Keratinocyte (primary cell): Measurements from ENCODE around the gene NF1. TPM values are rescaled to one million over a fixed set of nuclear protein-coding genes. Genes with fewer than 3 reads are reported as not detected.

Source experiments
- DNase-seq: peaks from one replicate; pipeline ENCODE4 v3.0.0-alpha.2; 2011; ENCODE audit warnings: low read depth, missing footprints, low spot score
- FAIRE-seq: peaks from 2 replicates; lab custom pipeline; 2011; peaks lifted over from hg19 to GRCh38; lab: Jason Lieb, UNC
- H2AFZ ChIP-seq: 2 replicates; pipeline ENCODE4 v1.6.0; 2012; ENCODE audit warnings: low read length, control low read depth, inconsistent platforms; ENCODE audit not compliant: control insufficient read depth
- H3K27ac ChIP-seq: 2 replicates; pipeline ENCODE4 v1.5.1; 2011; ENCODE audit warnings: low read length; ENCODE audit not compliant: control insufficient read depth, insufficient read depth
- H3K27me3 ChIP-seq: 3 replicates; pipeline ENCODE4 v1.6.0; 2011; ENCODE audit warnings: low read length; ENCODE audit not compliant: control insufficient read depth, insufficient read depth; ENCODE audit errors: extremely low read depth
- H3K36me3 ChIP-seq, 2 experiments: 2 replicates in 1 of 2; 3 replicates in 1 of 2; pipeline ENCODE4 v1.5.1; 2011; ENCODE audit warnings: low read length in 2 of 2, mild to moderate bottlenecking in 1 of 2; ENCODE audit not compliant: control insufficient read depth in 2 of 2, insufficient read depth in 2 of 2; ENCODE audit errors: extremely low read depth in 1 of 2
- H3K4me1 ChIP-seq: 3 replicates; pipeline ENCODE4 v1.5.1; 2011; ENCODE audit warnings: low read length; ENCODE audit not compliant: control insufficient read depth, insufficient read depth; ENCODE audit errors: extremely low read depth
- H3K4me2 ChIP-seq: 3 replicates; pipeline ENCODE4 v1.6.0; 2011; ENCODE audit warnings: low read depth, low read length; ENCODE audit not compliant: control insufficient read depth, insufficient read depth; ENCODE audit errors: extremely low read depth
- H3K4me3 ChIP-seq, 3 experiments: fragments of 200-600 bp in 1 of 3; sonication (generic) in 1 of 3; 2 replicates in 2 of 3; 3 replicates in 1 of 3; pipeline ENCODE4 v1.5.1; 2011 to 2016; ENCODE audit warnings: low read length in 3 of 3, mild to moderate bottlenecking in 3 of 3, control low read depth in 2 of 3, inconsistent platforms in 1 of 3, low read depth in 1 of 3, mixed read lengths in 1 of 3, mixed run types in 1 of 3, moderate library complexity in 1 of 3; ENCODE audit not compliant: control insufficient read depth in 2 of 3, insufficient read depth in 2 of 3; ENCODE audit errors: extremely low read depth in 1 of 3
- H3K79me2 ChIP-seq: 2 replicates; pipeline ENCODE4 v1.6.0; 2012; ENCODE audit warnings: low read length; ENCODE audit not compliant: control insufficient read depth, insufficient read depth
- H3K9ac ChIP-seq: 3 replicates; pipeline ENCODE4 v1.6.0; 2011; ENCODE audit warnings: low read length; ENCODE audit not compliant: control insufficient read depth, insufficient read depth; ENCODE audit errors: extremely low read depth
- H3K9me1 ChIP-seq: 3 replicates; pipeline ENCODE4 v1.6.0; 2011; ENCODE audit warnings: low read length; ENCODE audit not compliant: control insufficient read depth, insufficient read depth; ENCODE audit errors: extremely low read depth
- H3K9me3 ChIP-seq: 2 replicates; pipeline ENCODE4 v1.5.1; 2012; ENCODE audit warnings: low read depth, low read length; ENCODE audit not compliant: control insufficient read depth
- H4K20me1 ChIP-seq: 3 replicates; pipeline ENCODE4 v1.6.0; 2011; ENCODE audit warnings: low read length; ENCODE audit not compliant: control insufficient read depth, insufficient read depth; ENCODE audit errors: extremely low read depth
- EZH2 ChIP-seq: IDR thresholded peaks from one replicate; pipeline ENCODE4 v1.6.1; 2012; ENCODE audit warnings: inconsistent platforms, mild to moderate bottlenecking, low read length, moderate library complexity
- dilution Hi-C: fragments of 300-500 bp; cut with MboI; formaldehyde crosslinking; loops from one replicate; pipeline ENCODE4 v1.7.0; 2020; ENCODE audit warnings: low sequenced_read_pairs; ENCODE audit not compliant: extremely low pct_ligation_motif_present
- polyA plus RNA-seq, 5 experiments: library from polyadenylated mRNA; depleted of rRNA in 3 of 5; stranded (reverse) in 3 of 5; stranded (forward) in 1 of 5; unstranded in 1 of 5; fragments of >200 nt; gene quantifications; 1 replicate in 1 of 5; 2 replicates in 3 of 5; 3 replicates in 1 of 5; pipeline versions ENCODE4 v1.2.1 to v1.2.3, GENCODE V29; 2011 to 2012; ENCODE audit warnings: missing spikeins in 2 of 5, low read depth in 1 of 5, low replicate concordance in 1 of 5
- TF ChIP-seq, protein P1 (sequence below), 3 experiments: IDR thresholded peaks in 1 of 3; conservative IDR thresholded peaks in 1 of 3; optimal IDR thresholded peaks in 1 of 3; 2 replicates in 2 of 3; 3 replicates in 1 of 3; pipeline versions ENCODE3 to v1.5.1; 2011; ENCODE audit warnings: low read length in 3 of 3, mild to moderate bottlenecking in 3 of 3, moderate library complexity in 2 of 3, control low read depth in 1 of 3, inconsistent platforms in 1 of 3; ENCODE audit not compliant: insufficient read depth in 2 of 3; ENCODE audit errors: extremely low read depth in 1 of 3

NF1 gene
- polyA plus RNA-seq, 1 donor (not counting 4 experiments of a cell fraction or from before 2014, with no cell fraction given) = 26.7 TPM

DNA sequence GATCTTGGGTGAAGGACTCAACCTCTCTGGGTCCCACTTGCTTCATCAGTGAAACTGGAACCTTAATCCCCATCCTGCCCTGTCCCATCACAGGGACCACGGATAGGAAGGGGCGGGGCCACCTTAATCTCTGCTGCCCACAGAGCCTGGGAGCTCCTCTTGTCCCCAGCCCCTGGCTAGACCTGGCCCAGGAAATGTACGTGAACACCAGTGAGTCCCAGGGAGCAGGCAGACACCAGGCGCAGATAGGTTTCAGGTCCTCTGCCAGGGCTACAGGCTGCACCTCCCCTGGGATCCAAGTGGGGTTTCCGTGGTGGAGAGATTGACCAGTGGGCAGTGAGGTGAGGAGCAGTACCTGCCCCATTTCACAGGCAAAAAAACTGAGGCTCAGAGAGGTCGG lies 317.7 kb downstream of the NF1 start:
- H3K4me2 ChIP-seq = no peak overlapping the region
- no peaks in the 10 kb centered on the region for H3K79me2 ChIP-seq
- DNase-seq = no peak
- H3K27ac ChIP-seq = no peak overlapping the region
- H3K27me3 ChIP-seq = peaks cover 21% of the 10 kb centered on the region
- no peak overlapping the region for H2AFZ ChIP-seq
- H3K4me3 ChIP-seq = no peak overlapping the region
- H3K9ac ChIP-seq = no peak overlapping the region
- H3K9me1 ChIP-seq = no peaks in the 10 kb centered on the region
- H3K9me3 ChIP-seq = no peaks in the 10 kb centered on the region
- TF ChIP-seq, protein P1, sequence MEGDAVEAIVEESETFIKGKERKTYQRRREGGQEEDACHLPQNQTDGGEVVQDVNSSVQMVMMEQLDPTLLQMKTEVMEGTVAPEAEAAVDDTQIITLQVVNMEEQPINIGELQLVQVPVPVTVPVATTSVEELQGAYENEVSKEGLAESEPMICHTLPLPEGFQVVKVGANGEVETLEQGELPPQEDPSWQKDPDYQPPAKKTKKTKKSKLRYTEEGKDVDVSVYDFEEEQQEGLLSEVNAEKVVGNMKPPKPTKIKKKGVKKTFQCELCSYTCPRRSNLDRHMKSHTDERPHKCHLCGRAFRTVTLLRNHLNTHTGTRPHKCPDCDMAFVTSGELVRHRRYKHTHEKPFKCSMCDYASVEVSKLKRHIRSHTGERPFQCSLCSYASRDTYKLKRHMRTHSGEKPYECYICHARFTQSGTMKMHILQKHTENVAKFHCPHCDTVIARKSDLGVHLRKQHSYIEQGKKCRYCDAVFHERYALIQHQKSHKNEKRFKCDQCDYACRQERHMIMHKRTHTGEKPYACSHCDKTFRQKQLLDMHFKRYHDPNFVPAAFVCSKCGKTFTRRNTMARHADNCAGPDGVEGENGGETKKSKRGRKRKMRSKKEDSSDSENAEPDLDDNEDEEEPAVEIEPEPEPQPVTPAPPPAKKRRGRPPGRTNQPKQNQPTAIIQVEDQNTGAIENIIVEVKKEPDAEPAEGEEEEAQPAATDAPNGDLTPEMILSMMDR (optimal IDR thresholded peaks at IDR 0.05 in 1 of 3, IDR thresholded peaks at IDR 0.05 in 1 of 3, conservative IDR thresholded peaks at IDR 0.05 in 1 of 3; ENCODE audit: extremely low read depth in 1 of 3, insufficient read depth in 2 of 3, low read length in 3 of 3) = no peak
- TF ChIP-seq EZH2 = no peak
- H4K20me1 ChIP-seq = no peaks in the 10 kb centered on the region
- no peaks in the 10 kb centered on the region for H3K36me3 ChIP-seq
- no peak for FAIRE-seq
- no peaks in the 10 kb centered on the region for H3K4me1 ChIP-seq
- dilution Hi-C loops = no loop called here

DNA sequence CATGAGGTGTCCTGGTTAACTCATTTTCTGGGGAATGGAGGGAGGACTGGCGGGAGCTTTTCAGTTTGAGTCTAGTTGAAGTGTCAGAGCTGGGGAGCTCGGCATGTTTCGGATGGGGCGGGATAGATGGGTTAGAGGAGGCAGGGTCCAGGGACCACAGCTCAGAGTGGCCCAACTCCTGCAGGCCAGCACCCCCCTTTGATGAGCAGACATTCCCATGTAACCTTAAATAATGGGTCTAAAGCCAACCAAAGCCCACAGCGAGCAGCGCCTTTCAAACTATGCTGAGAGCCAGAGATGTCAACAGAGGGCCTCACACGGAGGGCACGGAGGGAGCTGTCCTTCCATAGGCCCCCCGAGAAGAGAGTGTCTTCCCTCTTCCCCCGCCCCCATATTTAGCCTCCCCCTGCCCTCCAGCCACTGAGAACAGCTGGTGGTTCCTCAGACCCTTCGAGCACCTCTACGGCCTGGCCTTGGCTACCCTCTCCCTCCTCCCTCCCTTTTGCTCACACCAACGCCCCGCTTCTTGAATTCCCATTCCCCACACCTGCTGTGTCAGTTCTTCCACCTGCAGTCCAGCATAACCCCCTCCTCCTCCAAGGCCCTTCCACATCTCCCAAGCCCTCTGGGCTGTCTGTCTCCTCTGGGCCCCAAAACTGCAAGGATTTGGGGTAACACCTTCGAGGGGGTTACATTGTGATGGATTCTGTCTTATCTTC lies 318.5 kb downstream of the NF1 start:
- Histone ChIP-seq H3K9ac (no peak overlapping the region), H3K27ac (no peak overlapping the region), H4K20me1 (no peaks in the 10 kb centered on the region), H3K36me3 (no peaks in the 10 kb centered on the region), H3K4me1 (no peaks in the 10 kb centered on the region), H3K4me3 (no peak overlapping the region), H3K9me1 (no peaks in the 10 kb centered on the region), H3K79me2 (no peaks in the 10 kb centered on the region), H3K9me3 (no peaks in the 10 kb centered on the region), H3K4me2 (no peak overlapping the region), H2AFZ (no peak overlapping the region), H3K27me3 (peaks cover 21% of the 10 kb centered on the region)
- dilution Hi-C loops = no loop called here
- FAIRE-seq = no peak
- TF ChIP-seq, protein P1 (optimal IDR thresholded peaks at IDR 0.05 in 1 of 3, IDR thresholded peaks at IDR 0.05 in 1 of 3, conservative IDR thresholded peaks at IDR 0.05 in 1 of 3; ENCODE audit: extremely low read depth in 1 of 3, insufficient read depth in 2 of 3, low read length in 3 of 3) = no peak
- TF ChIP-seq EZH2 = no peak
- DNase-seq = no peak
